Stimulated activated CD8-positive, alpha-beta memory T cell treated with anti-CD3 and anti-CD28 coated beads, Interleukin-7, amount 100 ng/mL, for 24 hours (primary cell): ENCODE data around the gene LRP1B.

Experiments
- DNase-seq: peaks from one replicate; pipeline ENCODE4 v3.0.0-alpha.2; 2020; ENCODE audit warnings: low read depth

The LRP1B gene

GRCh38 chr2:142131010-142131669 lies at the start of gene LRP1B:
Gene LRP1B (minus strand): TSS chr2:142131016. CDS start chr2:142130729, 287 bp downstream.
- no peak for DNase-seq

GRCh38 chr2:142179686-142180085 lies 48.9 kb upstream of the LRP1B start:
- no peak for DNase-seq

DNA sequence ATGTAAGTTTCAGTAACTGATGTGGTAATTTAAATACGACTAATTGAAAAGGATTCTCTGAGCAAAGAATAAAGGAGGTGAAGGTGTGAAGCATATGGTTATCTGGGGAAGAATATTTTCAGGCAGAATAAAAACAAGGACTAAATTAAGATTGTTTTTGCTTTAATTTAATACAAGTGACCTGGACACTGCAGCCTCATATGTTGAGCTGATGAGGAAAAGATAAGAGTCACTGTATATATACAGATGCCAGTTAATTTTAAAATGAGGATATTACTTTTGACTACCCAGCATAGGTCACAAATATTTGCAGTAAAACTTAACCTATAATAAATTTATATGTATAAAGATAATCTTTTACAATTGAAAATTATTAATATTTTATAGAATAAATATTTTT lies 47.8 kb upstream of the LRP1B start:
- DNase-seq, result no peak

- no peak for DNase-seq
These were observed 46.1 kb upstream of the LRP1B start for GRCh38 chr2:142176941-142177340.

DNA sequence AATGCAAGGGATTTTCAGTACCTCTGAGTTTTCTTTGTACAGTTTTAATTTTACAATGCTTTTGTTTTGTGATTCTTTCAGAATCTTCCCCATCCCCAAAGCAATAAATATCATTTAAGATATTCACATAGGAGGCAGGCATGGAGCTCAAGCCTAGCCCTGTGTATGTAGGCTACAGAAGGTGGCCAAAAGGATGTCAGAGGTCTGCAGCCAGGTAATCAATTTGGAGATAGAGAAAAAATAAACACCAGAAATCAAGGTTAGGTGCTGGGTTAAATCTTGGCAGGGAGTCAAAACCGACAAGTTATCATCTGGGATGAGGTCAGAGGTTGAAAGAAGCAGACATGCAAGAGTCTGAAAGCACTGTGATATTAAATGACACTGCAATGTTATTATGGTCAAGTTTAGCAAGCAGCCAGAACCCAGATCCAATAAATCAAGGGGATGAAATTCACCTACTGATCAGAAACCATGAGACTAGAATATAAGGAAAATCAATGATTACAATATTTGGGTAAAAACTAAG lies 45.1 kb upstream of the LRP1B start:
- DNase-seq, result no peak

GRCh38 chr2:142174176-142174575 lies 43.4 kb upstream of the LRP1B start:
- DNase-seq, result no peak

- no peak for DNase-seq
These were observed 40.0 kb upstream of the LRP1B start for GRCh38 chr2:142170847-142171246.

DNA sequence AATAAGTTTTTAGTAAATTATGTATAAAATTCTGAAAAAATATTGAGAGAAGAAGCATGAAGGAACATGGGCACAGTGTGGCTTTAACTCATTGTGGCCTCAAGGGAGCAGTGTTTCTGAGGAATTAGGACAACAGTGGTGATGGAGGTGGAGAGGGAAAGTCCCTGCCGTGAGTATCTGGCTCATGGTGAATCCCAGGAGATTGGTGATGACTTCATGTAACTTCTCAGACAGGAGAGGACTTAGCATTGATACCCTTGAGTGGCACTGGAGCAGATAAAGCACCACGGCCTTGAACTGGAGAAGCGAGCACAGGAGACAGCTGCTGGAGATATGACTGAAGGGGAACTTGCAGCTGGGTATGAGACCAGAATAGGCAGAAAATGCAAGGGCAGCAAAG lies 35.0 kb upstream of the LRP1B start:
- DNase-seq, result no peak

- DNase-seq, result no peak
These were observed 22.8 kb upstream of the LRP1B start for GRCh38 chr2:142153601-142154000.

DNA sequence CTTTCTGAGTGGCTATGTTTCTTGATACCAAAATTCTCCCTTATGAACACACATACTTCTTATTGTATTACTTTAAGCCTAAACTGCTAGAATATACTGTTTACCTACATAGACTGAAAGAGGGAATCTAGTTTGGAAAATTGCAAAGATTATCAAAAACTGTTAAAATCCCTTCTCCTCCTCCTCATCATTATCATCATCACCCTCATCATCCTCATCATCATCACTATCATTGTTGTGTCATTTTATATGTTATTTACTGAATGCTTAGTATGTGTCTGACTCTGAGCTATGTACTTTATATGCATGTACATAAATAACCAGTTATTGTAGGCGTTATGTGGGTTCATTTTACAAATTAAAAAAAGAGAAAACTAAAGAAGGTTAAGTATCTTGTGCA lies 19.6 kb upstream of the LRP1B start:
- DNase-seq, result no peak

DNA sequence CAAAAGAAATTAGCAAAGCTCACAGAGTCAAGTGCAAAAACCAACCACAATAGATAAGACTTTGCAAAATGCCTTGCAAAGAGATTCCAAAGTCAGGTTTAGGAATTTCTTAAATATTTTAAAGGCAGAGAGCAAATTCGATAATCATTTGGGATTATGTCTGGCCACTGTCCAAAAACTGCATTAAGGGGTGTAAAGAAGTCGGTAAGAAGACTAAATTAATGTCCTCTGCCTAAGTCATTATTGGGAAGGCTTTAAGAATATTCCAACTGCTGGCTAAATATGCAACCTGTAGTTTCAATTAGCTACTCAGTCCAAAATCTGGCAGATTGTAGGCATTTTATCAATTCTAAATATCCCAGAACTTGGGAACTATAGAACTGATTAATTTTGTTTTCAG lies 13.7 kb upstream of the LRP1B start:
- DNase-seq, result no peak

- no peak for DNase-seq
These were observed 11.8 kb upstream of the LRP1B start for GRCh38 chr2:142142595-142142994.

- DNase-seq, result no peak
These were observed 9.6 kb upstream of the LRP1B start for GRCh38 chr2:142140434-142140845.

- DNase-seq, result no peak
These were observed 8.6 kb upstream of the LRP1B start for GRCh38 chr2:142139384-142139783.

DNA sequence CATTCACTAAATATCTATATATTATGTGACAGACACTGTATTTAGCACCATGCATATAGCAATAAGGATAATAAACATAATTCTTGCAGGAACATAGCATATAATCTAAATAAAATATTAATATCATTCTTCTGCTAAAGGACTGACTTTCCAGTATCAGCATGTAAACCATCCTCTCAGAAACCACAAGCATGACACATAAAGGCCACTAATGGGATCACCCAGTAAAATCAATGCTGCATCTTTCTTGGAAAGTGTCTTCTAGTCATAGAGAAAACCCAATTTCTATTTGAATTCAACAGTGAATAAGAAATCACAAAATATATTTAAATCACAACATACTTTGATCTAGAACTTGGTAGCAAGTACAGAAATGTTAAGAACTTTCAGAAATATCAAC lies 5.8 kb upstream of the LRP1B start:
- DNase-seq, result no peak

- DNase-seq, result no peak
These were observed 4.1 kb upstream of the LRP1B start for GRCh38 chr2:142134911-142135310.

DNA sequence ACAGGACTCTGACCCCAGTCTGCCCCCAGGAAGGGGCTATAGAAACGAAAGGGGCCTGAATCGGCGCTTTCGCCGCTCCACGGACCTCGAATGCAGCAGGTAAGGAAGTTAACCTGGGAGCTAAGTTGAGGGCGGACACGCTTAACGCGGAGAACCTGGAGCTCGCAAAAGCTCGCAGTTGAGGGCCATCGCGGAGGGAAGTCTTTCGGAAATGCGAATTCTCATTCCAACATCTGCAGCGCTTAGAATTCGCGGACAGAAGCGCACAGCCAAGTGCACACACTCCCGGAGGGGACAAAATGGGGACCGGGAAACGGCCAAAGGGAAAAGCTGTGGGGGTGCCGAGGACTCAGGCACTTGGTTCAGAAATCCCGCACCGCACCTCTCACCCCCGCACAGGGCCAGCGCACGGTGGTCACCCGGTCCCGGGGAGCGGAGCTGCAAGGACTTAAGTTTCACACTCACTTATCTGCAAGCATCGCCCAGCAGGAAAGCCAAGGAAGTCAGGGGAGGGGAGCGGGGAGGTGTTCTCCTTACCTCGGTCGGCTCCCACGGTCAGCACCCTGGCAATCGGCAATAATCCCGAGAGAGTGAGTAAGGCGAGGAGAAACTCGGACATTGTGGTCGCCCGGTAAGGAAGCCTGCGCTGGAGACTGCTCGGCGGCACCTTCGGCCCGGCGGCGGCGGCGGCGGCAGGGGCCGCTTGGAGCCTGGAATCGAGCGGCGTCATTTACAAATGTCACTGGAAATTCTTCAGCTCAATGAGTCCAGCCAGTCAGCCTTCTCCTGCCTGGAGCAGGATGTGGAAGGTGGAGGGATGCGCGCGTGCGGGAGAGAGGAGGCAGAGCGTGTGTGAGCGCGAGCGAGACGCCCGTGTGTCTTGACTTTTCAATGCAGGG lies 456 bp downstream of the LRP1B start:
- DNase-seq, result no peak

DNA sequence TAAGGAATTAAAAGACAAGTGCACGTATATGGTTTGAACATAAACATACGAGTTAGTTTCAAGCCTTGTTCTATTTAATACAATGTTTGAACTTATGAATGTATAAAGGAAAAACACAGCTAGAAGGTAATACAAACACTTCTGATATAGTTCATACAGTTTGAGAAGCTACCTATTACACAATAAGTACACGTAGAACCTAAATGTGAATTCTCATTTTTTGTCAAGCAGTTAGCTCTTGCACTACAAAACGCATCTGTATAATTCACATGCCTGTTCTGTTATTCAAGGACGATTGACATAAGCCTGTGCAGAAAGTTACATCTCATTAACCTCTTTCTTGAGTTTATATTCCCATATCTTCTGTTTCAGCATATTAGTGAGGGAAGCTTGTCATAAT lies 2.7 kb downstream of the LRP1B start:
- DNase-seq, result no peak

DNA sequence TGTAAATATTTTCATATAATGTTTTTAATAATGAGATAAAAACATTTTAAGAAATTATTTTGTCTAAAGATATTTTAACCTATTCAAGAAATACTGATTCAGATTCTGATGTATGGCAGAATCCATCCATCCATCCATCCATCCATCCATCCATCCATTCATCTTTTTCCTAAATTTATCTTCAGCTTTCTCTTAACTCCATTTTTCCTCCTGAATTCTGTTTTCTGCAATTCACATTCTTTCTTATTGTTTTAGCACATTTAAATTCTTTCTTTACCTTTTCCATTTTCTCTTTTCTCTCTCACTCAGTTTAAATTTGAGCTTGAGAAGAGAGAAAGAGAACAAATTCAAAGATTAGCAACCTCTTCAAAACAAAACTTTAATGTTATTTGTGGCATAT lies 3.6 kb downstream of the LRP1B start:
- no peak for DNase-seq

- no peak for DNase-seq
These were observed 6.1 kb downstream of the LRP1B start for GRCh38 chr2:142124706-142125105.

GRCh38 chr2:142119347-142119746 lies 11.5 kb downstream of the LRP1B start:
- DNase-seq, result no peak

DNA sequence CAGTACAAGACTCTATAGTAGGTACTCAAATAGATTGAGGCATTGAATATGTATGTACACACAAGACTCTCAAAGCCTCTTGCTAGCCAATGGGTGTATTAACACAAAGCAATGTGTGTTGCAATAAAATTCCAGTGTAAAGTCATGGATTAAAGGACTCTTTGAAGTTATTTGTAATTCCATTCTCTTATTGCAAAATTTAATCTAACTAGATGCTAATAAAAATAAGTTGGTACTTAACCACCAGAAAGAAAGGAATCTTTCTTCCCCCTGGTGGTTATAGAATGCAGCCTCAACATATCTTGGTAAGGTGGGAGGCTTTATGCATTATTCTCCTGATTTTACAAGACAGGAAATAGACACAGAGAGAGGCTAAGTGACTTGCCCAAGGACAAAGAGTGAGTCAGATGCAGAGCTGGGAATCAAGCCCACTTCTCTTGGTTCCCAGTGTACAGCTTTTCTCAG lies 18.0 kb downstream of the LRP1B start:
- no peak for DNase-seq

GRCh38 chr2:142104134-142104758 lies 26.6 kb downstream of the LRP1B start:
- DNase-seq, result no peak
